Spleen (tissue), 11 donors: Measurements from ENCODE around the gene ARMC9. TPM values are rescaled to one million over a fixed set of nuclear protein-coding genes. Genes with fewer than 3 reads are reported as not detected.
A peak's percentile ranks its signal among the peaks of the same experiment; 100 is the strongest.

Experiments
- DNase-seq: peaks from one replicate; pipeline ENCODE4 v3.0.0-alpha.2; 2020
- H3K27ac ChIP-seq, 8 donors: fragments of 200-600 bp; sonication (generic) in 7 of 8; 1 replicate in 4 of 8; 2 replicates in 4 of 8; pipeline versions ENCODE4 v1.5.0 to v1.8.0; 2016 to 2021; ENCODE audit warnings: inconsistent platforms in 4 of 8, mild to moderate bottlenecking in 4 of 8, moderate library complexity in 1 of 8
- H3K27me3 ChIP-seq, 7 donors: fragments of 200-600 bp; sonication (generic) in 6 of 7; replicated peaks in 1 of 7; 1 replicate in 4 of 7; 2 replicates in 3 of 7; pipeline versions ENCODE4 v1.5.0 to v1.8.0; 2016 to 2021; ENCODE audit warnings: inconsistent platforms in 3 of 7, mild to moderate bottlenecking in 1 of 7
- H3K36me3 ChIP-seq, 6 donors: fragments of 200-600 bp; sonication (generic) in 5 of 6; 1 replicate in 4 of 6; 2 replicates in 2 of 6; pipeline versions ENCODE4 v1.5.0 to v1.8.0; 2016 to 2021; ENCODE audit warnings: inconsistent platforms in 2 of 6
- H3K4me1 ChIP-seq, 6 donors: fragments of 200-600 bp; sonication (generic) in 5 of 6; 1 replicate in 3 of 6; 2 replicates in 3 of 6; pipeline versions ENCODE4 v1.5.0 to v1.8.0; 2016 to 2021; ENCODE audit warnings: inconsistent platforms in 3 of 6
- H3K4me3 ChIP-seq, 8 donors: fragments of 200-600 bp; sonication (generic) in 7 of 8; 1 replicate in 4 of 8; 2 replicates in 4 of 8; pipeline versions ENCODE4 v1.5.0 to v1.8.0; 2016 to 2021; ENCODE audit warnings: inconsistent platforms in 4 of 8, mild to moderate bottlenecking in 4 of 8, moderate library complexity in 2 of 8
- H3K9me3 ChIP-seq, 8 donors: fragments of 200-600 bp; sonication (generic) in 7 of 8; 1 replicate in 4 of 8; 2 replicates in 4 of 8; pipeline versions ENCODE4 v1.5.0 to v1.8.0; 2016 to 2021; ENCODE audit warnings: inconsistent platforms in 4 of 8
- CTCF ChIP-seq, 11 experiments: fragments of 200-600 bp in 7 of 11; fragments of 450-650 bp in 4 of 11; sonication (generic) in 4 of 11; IDR thresholded peaks in 8 of 11; conservative IDR thresholded peaks in 3 of 11; 1 replicate in 7 of 11; 2 replicates in 4 of 11; pipeline versions ENCODE4 v1.4.0 to v1.8.0; 2016 to 2021; ENCODE audit warnings: antibody characterized with exemption in 11 of 11, inconsistent platforms in 4 of 11, mild to moderate bottlenecking in 1 of 11
- POLR2A ChIP-seq, 3 donors: fragments of 450-650 bp; IDR thresholded peaks; one replicate each; pipeline ENCODE4 v1.5.1; 2017; ENCODE audit warnings: antibody characterized with exemption in 3 of 3, mild to moderate bottlenecking in 1 of 3
- POLR2AphosphoS5 ChIP-seq, 3 donors: sonication (generic); formaldehyde crosslinking; IDR thresholded peaks; one replicate each; pipeline ENCODE4 v1.5.1; 2017; ENCODE audit warnings: antibody characterized with exemption in 3 of 3
- WGBS, 5 donors: extraction: QIAGEN DNeasy Blood & Tissue Kit in 3 of 5; methylation state at CpG; one replicate each; pipeline versions ENCODE4 v1.1.5 to v1.1.7; 2013 to 2018; 5-methylcytosine and 5-hydroxymethylcytosine counted together
- intact Hi-C: fragments of 100-400 bp; cut with DNase I; formaldehyde crosslinking; loops from one replicate; pipeline ENCODE4 v1.15.0; 2023; ENCODE audit warnings: low total_unique reads
- polyA plus RNA-seq, 3 donors: library from polyadenylated mRNA; stranded (reverse); fragments of 200-250 nt; gene quantifications; one replicate each; pipeline ENCODE4 v1.2.1, GENCODE V29; 2013
- total RNA-seq, 7 donors: library from RNA; depleted of rRNA in 3 of 7; stranded (reverse); fragments of >200 nt in 3 of 7; fragmentation: NEBNext Ultra II Directional in 4 of 7; extraction: Animal tissue kit (Norgen Biotek cat#: 25700) in 4 of 7; gene quantifications; one replicate each; pipeline versions ENCODE4 v1.1.0 to v1.2.1, GENCODE V29; 2016 to 2021
- donor health status: healthy with polysubstance abuse.
- donor health status: DM: no; HTN: no; CAD: no; lungs with moderate emphysema.
- donor health status: DM: no; HTN: no; CAD: no.
- donor health status: Bipolar disorder and iron deficiency.
- donor health status: healthy.
- donor health status: DM: no; HTN: no; CAD: no.
- donor health status: DM: yes; HTN: yes; CAD: no.

ARMC9 gene
- total and polyA plus RNA-seq, 10 donors: 0.83 to 8.9 (median 4.7) TPM

- 63 to 86% (median 71%) methylated on average over 7 of the region's 7 CpGs for WGBS, 5 donors
- TF ChIP-seq CTCF (IDR thresholded peaks at IDR 0.05 in 8 of 11, conservative IDR thresholded peaks at IDR 0.05 in 3 of 11): no peak
- intact Hi-C loops: no loop called here
- Histone ChIP-seq H3K4me1 (peaks cover 0 to 63% (median 34%) of the 10 kb centered on the region in 6 donors), H3K9me3 (peaks cover 0 to 29% (median 21%) of the 10 kb centered on the region in 8 donors), H3K27me3 (no peaks in the 10 kb centered on the region), H3K27ac (peak overlapping the region in 5 of 8 donors; percentile 20 to 70 (median 58)), H3K4me3 (no peak overlapping the region), H3K36me3 (no peaks in the 10 kb centered on the region)
- DNase-seq: no peak
Measured at GRCh38 chr2:231321021-231321420, 122.6 kb downstream of the ARMC9 start.

DNA sequence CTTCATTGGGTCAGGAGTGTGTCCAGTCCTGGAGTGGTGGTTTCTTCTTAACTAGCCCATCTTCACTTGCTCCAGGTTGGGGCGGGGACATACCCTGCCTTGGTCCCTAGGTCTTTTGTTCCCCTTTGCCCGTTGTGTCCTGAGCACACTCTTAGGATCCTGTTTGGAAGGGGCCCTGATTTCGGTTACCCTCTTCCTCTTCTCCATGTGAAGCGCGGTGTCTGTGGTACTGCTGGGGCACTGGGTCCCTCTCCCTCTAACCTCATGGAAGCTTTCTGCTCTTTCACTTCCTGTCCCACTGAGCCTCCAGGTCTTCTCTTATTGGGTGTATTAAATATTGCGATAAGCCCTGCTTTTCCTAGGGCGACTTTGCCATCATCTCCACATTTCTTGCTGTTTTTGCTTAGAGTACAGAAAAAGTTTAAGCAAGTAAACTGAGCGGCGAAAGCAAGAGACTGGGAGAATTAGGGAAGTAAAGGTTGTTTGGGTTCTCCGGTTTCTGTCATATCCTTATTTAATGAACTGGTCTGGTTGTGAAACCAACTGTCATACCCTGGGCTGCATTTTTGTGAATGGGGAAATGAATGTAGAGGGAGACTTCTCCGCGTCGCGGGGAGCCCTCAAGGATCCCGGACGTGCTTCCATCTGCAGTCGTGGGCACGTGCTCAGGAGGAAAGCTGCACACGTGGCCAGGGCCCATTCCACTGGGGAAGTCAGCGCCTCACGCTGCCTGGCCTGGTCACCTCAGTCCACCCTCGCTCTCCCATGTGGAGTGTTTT, 123.3 kb downstream of the ARMC9 start:
- H3K9me3 ChIP-seq: peaks cover 0 to 21% (median 16%) of the 10 kb centered on the region in 8 donors
- H3K36me3 ChIP-seq: no peaks in the 10 kb centered on the region
- no peak for TF ChIP-seq POLR2A (IDR thresholded peaks at IDR 0.05)
- TF ChIP-seq POLR2AphosphoS5 (IDR thresholded peaks at IDR 0.05): peak; percentile 19 to 54 (median 52)
- no peak for TF ChIP-seq CTCF (IDR thresholded peaks at IDR 0.05 in 8 of 11, conservative IDR thresholded peaks at IDR 0.05 in 3 of 11)
- intact Hi-C loops: no loop called here
- peak overlapping the region in 1 of 8 donors; percentile 6 for H3K4me3 ChIP-seq
- no peaks in the 10 kb centered on the region for H3K27me3 ChIP-seq
- peak overlapping the region in 7 of 8 donors; percentile 26 to 70 (median 57) for H3K27ac ChIP-seq
- H3K4me1 ChIP-seq: peaks cover 0 to 56% (median 34%) of the 10 kb centered on the region in 6 donors
- 40 to 53% (median 45%) methylated on average over 22 of the region's 22 CpGs for WGBS, 5 donors
- DNase-seq: peak; percentile 84

DNA sequence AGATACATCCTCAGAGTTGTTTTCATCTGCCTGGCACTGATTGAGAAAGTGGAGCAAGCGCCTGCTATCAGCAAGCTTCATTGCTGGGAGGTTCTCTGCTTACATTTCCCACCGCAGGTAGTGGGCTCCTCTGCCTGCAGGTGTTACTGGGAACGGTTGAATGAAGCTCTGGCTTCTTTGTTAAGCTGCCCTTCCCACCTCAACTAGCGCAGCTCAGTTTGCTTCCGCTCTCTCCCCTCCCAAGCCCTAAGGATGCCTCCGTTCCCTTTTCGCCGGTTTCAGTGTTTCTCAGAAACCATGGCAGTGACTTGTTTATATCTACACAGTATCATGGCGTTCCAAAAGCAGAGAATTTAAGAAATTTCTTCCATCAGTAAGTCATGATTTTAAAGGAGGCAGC, 124.9 kb downstream of the ARMC9 start:
- intact Hi-C loops: no loop called here
- Histone ChIP-seq H3K4me1 (peaks cover 0 to 52% (median 33%) of the 10 kb centered on the region in 6 donors), H3K27ac (no peak overlapping the region), H3K36me3 (no peaks in the 10 kb centered on the region), H3K9me3 (peaks cover 0 to 6% (median under 1%) of the 10 kb centered on the region in 8 donors), H3K27me3 (no peaks in the 10 kb centered on the region), H3K4me3 (no peak overlapping the region)
- TF ChIP-seq POLR2AphosphoS5 (IDR thresholded peaks at IDR 0.05): no peak
- TF ChIP-seq CTCF (IDR thresholded peaks at IDR 0.05 in 8 of 11, conservative IDR thresholded peaks at IDR 0.05 in 3 of 11): no peak
- no peak for TF ChIP-seq POLR2A (IDR thresholded peaks at IDR 0.05)
- no peak for DNase-seq
- 84 to 94% (median 88%) methylated on average over 9 of the region's 9 CpGs for WGBS, 5 donors

DNA sequence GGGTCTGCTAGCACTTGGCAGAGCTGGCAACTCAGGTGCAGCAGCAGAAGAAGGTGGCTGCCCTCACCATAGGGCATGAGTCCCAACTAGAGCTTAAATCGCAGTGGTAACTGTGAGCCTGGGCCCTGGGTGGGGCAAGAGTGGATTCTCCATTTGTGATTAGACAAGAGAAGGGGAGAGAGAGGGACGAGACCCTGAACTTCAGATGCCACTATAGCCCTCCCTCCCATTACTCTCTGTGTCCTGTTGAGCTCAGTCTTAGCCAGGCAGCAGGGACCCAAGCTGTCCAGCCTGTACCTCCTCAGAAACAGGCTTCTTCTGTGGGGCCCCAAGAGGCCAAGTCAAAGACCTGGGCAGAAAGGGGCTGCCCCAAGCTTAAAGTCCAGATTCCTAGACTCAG, 127.4 kb downstream of the ARMC9 start:
- Histone ChIP-seq H3K4me3 (no peak overlapping the region), H3K27me3 (no peaks in the 10 kb centered on the region), H3K9me3 (no peaks in the 10 kb centered on the region), H3K4me1 (peaks cover 0 to 29% (median 21%) of the 10 kb centered on the region in 6 donors), H3K36me3 (no peaks in the 10 kb centered on the region), H3K27ac (no peak overlapping the region)
- WGBS, 5 donors: 78 to 93% (median 91%) methylated on average over 2 of the region's 2 CpGs
- TF ChIP-seq POLR2A (IDR thresholded peaks at IDR 0.05) (no peak), POLR2AphosphoS5 (IDR thresholded peaks at IDR 0.05) (no peak), CTCF (IDR thresholded peaks at IDR 0.05 in 8 of 11, conservative IDR thresholded peaks at IDR 0.05 in 3 of 11) (no peak)
- no peak for DNase-seq
- intact Hi-C loops: no loop called here
